NCI-H1092 treated with DMSO at 0.1 percent for 48 hours (cell line): ENCODE results near the gene CASKIN2.
"Not testable (repeated sequence)": the region's sequence is repeated elsewhere in the genome, so short reads cannot be mapped to it uniquely, and the experiment has no call there.

ENCODE experiments used
- DNase-seq: peaks from one replicate; lab custom pipeline; 2025; lab: John Stamatoyannopoulos, UW

The CASKIN2 gene

GRCh38 chr17:75460295-75460694 is 55.0 kb downstream of the CASKIN2 start:
- no peak for DNase-seq

GRCh38 chr17:75459590-75460267 is 55.6 kb downstream of the CASKIN2 start:
- DNase-seq, result no peak

- DNase-seq, result no peak
Measured at GRCh38 chr17:75459246-75459589, 56.1 kb downstream of the CASKIN2 start.

- peak; percentile 63 for DNase-seq
Measured at GRCh38 chr17:75457047-75457654, 58.2 kb downstream of the CASKIN2 start.

GRCh38 chr17:75456417-75457046 is 58.8 kb downstream of the CASKIN2 start, which contains the start of gene TMEM94:
TMEM94 (plus strand) TSS chr17:75456635; CDS start chr17:75471906, 15,271 bp downstream.
- DNase-seq, result peak; percentile 98

GRCh38 chr17:75456039-75456416 is 59.3 kb downstream of the CASKIN2 start:
- no peak for DNase-seq

- DNase-seq, result not testable (repeated sequence)
Measured at GRCh38 chr17:75454672-75455071, 60.7 kb downstream of the CASKIN2 start.

GRCh38 chr17:75454193-75454592 is 61.1 kb downstream of the CASKIN2 start:
- DNase-seq, result no peak

GRCh38 chr17:75450270-75450669 is 65.1 kb downstream of the CASKIN2 start:
- no peak for DNase-seq
